T-helper 2 cell (primary cell): ENCODE results near the gene THRAP3.
"Not testable (repeated sequence)": the region's sequence is repeated elsewhere in the genome, so short reads cannot be mapped to it uniquely, and the experiment has no call there.

Source experiments
- DNase-seq, 5 experiments: peaks; one replicate each; pipeline versions ENCODE4 v3.0.0 to v3.0.0-alpha.2; 2012 to 2022

THRAP3 gene

DNA sequence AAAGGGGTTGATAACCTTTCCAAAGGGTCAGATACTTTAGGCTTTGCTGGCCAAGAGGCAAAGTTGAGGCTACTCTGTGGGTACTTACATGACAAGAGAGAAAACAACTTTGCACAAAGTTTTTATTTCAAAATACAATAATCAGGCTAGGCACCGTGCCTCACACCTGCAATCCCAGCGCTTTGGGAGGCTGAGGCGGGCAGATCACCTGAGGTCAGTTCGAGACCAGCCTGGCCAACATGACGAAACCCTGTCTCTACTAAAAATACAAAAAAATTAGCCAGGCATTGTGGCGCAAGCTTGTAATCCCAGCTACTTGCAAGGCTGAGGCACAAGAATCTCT is 28.2 kb downstream of the THRAP3 start:
- not testable (repeated sequence) for DNase-seq

DNA sequence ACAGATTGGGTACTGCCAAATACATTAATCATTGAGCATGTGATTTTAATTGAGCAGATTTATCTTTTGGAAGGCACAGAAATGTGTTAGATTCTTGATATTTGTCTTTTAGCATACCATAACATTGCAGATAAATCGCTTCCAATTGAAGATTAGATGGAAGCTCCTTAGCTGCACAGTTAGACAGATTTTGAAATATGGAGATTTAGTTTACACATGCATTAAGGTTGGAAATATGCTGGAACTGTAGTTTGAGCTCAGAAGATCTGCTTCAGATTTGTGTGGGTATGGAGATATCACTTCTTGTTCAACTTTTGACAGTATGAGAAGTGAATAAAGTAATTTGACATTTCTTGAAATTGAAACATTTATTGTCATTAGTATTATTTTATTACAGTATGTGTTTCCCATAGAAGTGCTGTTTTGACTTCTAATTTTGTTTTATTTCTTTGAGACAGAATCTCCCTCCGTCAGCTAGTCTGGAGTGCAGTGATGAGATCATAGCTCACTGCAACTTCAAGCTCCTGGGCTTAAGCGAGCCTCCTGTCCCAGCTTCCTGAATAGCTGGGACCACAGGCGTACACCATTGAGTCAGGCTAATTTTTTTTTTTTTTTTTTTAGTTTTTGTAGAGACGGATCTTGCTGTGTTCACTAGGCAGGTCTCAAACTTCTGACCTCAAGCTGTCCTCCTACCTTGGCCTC is 29.1 kb downstream of the THRAP3 start:
- no peak for DNase-seq

DNA sequence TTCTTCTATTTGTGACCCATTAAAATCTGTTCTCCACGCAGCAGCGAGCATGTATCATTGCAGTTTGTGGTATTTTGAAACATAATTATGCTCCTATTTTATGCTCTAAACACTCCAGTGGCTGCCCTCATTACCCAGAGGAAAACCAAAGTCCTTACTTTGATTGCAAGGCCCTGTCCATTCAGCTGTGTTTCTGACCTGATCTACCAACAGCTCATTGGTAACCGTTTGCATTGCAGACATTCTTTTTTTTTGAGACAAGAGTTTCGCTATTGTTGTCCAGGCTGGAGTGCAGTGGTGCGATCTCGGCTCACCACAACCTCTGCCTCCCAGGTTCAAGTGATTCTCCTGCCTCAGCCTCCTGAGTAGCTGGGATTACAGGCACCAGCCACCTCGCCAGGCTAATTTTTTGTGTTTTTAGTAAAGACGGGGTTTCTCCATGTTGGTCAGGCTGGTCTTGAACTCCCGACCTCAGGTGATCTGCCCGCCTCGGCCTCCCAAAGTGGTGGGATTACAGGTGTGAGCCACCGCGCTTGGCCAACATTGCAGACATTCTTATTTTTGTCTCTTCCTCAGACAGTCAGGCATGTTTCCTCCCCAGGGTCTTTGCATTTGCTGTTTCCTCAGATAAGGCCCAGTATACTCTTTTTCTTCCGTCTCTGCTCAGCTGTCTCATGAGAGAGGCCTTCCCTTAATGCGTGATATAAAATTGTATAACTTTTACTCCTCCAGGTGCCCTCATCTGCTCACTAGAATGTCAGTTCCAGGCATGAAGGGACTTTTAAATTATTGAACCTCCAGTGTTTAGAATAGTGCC is 32.5 kb downstream of the THRAP3 start:
- DNase-seq, result no peak

DNA sequence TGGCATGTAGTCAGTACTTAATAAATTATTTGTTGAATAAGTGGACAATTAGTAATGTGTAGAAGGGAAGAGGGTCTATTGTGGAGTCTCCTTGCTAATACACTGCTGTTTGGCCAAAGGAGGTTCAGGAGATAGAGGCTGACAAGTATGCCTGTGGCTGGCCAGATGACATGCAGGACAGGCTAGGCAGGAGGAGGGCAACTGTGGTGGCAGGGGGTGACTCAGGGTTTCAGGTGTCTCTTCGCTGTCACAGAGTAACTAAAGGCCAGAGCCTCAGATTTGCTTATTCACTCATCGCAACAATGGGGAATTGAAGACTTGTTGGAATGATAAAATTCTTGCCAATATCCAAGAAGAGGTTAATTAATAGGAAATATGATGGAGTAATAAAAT is 33.1 kb downstream of the THRAP3 start:
- no peak for DNase-seq

DNA sequence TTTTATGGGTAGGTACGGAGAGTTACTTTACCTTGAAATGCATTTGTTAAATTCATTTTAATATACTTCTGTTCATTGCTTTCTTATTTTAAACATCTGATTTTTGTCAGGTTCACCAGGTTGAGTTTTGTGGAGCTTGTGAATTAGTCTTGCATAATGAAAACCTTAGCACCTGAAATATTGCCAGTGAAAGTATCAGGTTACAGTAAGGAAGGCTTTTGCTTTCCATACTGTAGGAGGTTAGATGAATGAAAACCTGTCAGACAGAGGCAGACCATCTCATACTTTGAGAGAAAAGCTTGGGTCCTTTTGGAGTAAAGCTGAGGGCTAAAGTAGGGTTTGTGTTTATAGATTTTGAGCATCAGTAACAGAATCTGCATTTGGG is 34.7 kb downstream of the THRAP3 start:
- DNase-seq, result no peak

DNA sequence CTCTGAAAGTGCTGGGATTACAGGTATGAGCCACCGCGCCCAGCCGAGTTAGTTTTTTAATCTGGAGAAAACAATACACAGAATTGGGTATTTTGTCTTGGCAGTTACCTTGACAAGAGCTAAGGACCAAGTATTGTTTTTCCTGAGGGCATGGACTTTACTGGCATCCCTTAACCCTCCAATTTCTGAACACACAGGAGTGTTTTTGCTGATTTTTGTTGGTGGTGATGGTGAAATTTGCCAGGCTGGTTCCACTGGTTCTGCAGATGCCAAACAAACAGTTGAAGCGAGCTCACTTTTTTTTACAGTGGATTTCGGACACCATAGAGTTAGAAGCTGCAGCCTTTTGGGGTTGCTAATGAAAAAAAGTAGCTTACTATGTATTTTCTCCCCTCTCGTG is 44.7 kb downstream of the THRAP3 start:
- DNase-seq, result no peak

DNA sequence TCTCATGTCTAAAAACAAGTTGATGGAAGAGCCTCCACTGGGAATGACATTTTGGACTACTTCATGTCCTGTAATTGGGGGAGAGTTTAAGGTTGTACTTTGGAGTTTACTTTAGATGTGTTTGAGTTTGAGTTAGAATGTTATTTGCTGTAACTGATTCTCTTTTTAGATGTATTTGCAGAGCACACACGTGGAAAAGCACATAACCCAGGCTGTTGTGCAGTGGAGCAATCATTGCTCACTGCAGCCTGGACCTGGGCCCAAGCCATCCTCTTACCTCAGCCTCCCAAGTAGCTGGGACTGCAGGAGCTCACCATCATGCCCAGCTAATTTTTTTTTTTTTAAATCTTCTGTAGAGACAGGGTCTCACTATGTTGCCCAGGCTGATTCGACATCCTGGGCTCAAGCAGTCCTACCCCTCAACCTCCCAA is 45.2 kb downstream of the THRAP3 start:
- no peak for DNase-seq

DNA sequence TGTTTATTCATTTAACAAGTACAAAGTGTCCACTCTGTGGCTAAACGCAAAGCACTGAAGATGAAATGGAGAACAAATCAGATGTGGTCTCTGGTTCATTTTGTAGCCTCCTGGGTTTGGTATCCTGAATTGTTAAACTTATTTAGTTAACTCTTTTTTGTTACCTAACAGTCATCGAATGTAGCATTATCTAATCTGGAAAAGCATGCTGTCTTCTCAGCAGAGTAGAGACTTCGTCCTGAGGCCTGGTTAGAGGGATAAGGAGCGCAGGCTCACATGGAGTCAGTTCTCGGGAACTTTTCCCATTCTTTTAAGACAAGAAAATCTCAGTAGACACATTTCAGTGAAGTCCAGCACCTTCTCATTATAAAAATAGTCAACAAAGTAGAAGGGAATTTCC is 48.8 kb downstream of the THRAP3 start:
- no peak for DNase-seq

DNA sequence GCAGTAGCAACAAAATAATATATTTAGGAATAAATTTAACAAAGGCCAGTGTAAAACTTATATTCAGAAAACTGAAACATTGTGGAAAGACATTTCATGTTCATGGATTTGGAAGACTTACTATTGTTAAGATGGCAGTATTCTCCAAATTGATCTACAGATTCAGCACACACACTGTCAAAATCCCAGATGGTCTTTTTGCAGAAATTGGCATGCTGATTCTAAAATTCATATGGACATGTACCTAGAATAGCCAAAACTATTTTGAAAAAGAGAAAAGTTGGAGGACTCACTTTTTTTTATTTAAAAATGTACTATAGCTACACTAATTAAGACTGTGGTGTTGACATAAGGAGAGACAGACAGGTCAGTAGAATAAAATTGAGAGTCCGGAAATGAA is 50.0 kb downstream of the THRAP3 start:
- no peak for DNase-seq

DNA sequence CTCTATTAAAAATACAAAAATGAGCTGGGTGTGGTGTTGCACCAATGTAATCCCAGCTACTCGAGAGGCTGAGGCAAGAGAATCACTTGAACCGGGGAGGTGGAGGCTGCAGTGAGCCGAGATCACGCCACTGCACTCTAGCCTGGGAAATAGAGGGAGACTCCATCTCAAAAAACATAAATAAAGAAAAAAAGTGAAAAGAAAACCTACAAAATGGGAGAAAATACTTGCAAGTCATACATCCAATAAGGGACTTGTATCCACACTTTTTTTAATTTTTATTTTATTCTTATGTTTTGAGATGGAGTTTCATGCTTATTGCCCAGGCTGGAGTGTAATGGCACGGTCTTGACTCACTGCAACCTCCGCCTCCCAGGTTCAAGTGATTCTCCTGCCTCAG is 52.4 kb downstream of the THRAP3 start:
- no peak for DNase-seq

DNA sequence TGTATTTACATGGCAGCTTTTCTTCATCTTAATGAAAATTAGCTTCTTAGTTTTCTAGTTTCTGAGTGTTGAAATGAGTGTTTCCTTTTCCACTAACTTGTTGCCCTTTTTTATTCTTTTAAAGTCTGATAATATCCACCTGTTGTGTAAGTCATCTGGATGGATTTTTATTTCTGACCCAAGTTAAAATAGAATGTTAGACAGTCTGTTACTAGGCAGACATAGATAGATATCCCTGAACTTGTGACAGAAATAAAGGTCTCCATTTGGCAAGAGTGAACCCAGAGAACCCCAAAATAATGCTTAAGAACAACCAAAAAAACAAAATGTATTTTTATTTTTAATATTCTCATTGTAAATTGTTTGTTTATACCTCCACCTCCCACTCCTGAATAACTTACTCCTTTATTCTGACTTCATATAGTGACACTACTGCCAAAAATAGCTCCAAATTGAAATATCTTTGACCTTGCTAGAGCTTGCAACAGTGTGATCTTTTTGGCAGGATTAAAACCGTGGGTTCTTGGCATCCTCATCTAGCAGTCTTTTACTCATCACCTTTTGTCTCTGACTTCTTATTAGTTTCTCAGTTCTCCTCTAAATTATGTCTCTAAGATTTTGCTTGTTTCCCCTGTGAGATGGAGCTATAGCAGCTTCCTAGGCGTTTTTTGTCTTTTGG is 55.0 kb downstream of the THRAP3 start:
- no peak for DNase-seq

DNA sequence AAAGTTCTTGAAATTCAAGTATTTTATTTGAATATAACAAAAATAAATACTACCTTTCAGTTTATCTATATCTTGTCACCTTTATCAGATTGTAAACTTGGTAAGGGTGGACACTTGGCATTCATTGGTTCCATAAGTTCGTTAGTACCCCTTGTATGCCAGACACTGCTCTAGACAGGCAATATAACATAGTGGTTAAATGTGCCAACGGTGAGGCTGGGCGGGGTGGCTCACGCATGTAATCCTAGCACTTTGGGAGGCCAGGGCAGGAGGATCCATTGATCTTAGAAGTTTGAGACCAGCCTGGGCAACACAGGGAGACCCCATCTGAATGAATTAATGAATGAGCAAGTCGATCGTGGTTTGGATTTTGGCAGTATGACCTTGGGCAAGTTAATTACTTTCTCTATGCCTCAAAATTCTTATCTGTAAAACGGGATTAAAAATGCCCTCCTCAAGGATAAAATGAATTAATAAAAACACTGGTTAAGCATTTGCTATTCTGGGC is 55.6 kb downstream of the THRAP3 start:
- DNase-seq, result no peak

DNA sequence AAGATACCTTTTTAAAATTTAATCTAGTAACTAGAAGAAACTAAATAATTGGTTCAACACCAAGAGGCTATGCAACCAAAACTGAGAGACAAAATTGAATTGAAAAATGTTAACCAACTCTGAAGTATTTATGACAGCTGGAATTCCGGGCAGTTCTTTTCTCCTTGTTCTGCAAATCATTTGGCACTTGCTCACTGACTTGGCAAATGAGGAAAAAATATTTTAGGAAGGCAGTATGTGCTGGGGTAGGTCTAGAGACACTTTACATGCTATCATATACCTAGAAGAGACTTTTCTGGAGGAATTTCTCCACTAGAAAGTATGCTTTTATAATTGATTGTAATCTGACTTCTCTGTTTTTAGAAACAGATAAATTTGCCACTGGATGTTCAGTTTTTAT is 59.8 kb downstream of the THRAP3 start:
- DNase-seq, result no peak

DNA sequence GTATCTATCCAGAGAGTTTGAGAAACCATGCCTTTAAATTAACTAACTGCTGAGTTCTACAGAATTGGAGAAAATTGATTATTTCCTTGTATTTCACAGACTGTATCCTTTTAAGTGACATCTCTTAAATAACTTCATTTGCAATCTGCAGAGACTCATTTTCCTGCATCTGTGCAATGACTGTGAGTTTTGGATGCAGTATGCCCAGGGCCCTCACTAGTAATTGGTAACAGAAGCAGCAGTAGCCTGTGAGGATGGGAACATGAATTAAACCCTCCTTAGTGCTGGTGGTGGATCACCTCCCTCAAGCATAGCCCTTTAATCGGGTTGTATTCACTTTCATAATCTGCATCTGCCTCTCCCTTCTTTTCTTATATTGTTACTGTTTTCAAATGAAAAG is 60.3 kb downstream of the THRAP3 start:
- no peak for DNase-seq

DNA sequence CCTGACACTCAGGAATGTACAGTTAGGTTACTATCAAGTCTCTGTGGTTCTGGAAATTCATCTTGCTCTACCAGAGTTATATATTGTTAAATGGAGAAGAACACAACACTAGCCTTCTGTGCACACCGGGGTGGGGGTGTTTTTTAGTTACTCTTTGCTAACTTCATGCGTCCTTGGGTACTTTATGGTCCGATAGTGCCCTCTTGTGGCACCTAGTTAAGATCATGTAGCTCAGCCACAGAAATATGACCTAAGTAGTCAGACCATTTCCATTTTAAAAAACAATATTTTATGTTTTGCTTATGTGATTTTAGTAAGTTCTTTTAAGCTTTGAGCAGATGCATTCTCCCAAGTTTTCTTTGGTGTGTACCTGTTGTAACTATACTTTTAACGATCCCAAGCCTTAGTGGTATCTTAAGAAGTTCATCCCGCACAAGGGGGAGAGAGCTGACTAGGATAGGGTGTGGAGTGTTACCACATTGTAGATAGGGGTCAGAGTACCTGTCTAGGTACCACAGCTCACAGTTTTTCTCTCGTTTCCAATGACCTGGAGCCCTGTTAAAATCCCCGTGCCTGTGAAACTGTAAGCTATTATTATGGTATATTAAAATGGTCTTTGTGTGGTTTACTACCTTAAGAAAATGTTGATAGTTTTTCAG is 61.3 kb downstream of the THRAP3 start:
- peak in 4 of 5 experiments; percentile 26 to 88 (median 44) for DNase-seq

DNA sequence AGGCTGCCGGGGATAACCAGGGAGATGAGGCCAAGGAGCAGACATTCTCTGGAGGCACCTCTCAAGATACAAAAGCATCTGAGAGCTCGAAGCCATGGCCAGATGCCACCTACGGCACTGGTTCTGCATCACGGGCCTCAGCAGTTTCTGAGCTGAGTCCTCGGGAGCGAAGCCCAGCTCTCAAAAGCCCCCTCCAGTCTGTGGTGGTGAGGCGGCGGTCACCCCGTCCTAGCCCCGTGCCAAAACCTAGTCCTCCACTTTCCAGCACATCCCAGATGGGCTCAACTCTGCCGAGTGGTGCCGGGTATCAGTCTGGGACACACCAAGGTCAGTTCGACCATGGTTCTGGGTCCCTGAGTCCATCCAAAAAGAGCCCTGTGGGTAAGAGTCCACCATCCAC is 62.6 kb downstream of the THRAP3 start:
- no peak for DNase-seq

DNA sequence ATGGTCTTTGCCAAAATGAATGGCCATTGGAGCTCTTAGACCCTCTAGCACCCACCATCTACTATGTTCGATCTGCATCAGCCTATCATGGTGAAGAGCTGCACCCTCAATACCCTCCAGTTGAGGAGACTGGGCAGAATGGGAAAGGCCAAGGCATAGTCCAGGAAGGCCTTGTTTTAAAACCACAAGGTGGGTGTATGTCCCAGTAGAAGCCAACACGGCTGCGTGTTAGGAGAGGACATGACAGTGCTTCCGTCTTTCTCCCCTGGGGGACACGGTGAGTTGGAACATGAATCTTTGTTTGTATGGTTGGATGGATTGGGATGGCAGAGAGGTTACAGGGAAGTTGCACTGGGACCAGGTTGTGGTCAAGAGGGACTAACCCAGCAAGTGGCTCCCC is 63.4 kb downstream of the THRAP3 start:
- DNase-seq, result no peak

DNA sequence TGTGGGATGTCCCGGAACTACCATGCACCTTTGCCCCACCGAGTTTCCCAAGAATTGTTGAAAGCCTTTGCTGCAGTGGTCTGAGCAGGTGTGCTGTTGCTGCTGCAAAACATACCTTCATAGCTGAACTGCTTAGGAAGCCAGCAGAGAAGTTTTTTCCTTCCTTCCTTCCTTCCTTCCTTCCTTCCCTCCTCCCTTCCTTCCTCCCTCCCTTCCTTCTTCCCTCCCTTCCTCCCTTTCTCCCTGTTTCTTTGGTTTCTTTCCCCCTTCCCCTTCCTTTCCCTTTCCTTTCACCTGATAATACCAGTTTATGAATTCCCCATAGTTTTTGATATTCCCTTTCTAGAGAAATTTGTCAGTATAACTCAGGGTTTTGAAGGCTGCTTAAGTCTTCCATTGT is 71.1 kb downstream of the THRAP3 start:
- no peak for DNase-seq

DNA sequence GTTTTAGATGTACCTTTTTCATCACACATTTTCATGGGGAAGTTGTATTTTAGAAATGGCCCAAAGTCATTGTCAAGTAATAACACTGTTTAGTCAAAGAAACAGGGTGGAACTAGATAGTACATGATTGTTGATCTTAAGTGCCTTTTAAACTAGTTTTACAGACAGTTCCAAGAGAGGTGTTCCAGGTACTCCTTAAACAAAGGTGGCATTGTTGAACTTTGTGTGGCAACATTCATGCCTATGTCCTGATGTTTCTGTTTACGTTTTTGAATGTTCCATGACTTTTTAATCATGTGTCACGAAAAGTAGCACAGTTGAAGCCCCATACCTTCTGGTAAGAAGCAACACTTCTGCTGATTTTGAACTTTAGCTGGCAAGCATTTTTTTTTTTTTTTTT is 72.8 kb downstream of the THRAP3 start:
- no peak for DNase-seq

DNA sequence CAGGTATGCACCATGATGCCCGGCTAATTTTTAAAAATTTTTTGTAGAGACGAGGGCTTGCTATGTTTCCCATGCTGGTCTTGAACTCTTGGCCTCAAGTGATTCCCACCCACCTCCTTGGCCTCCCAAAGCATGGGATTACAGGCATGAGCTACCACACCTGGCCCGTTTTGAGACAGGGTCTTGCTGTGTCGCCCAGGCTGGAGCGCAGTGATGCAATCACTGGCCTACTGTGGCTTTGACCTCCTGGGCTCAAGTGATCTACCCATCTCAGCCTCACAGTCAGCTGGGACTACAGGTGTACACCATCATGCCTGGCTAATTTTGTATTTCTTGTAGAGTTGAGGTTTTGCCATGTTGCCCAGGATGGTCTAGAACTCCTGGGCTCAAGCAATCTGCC is 74.4 kb downstream of the THRAP3 start:
- no peak for DNase-seq

DNA sequence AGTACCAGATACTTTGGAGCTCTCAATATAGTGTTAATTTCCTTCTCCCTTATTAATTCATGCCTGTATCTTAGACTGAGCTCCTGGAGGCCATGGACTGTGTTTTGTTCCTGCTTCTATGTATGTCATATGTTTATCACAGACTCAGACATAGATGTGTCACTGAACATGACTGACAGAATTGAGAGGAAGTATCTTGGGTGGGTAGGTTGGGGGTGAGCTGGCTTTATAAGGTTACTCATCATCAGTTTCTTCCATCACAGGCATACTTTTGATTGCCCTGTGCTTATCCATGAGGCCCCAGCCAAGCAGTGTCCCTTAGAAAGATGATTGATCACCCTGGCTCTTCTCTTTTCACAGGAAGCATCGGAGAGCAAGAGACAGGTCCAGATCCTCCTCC is 76.3 kb downstream of the THRAP3 start:
- no peak for DNase-seq

DNA sequence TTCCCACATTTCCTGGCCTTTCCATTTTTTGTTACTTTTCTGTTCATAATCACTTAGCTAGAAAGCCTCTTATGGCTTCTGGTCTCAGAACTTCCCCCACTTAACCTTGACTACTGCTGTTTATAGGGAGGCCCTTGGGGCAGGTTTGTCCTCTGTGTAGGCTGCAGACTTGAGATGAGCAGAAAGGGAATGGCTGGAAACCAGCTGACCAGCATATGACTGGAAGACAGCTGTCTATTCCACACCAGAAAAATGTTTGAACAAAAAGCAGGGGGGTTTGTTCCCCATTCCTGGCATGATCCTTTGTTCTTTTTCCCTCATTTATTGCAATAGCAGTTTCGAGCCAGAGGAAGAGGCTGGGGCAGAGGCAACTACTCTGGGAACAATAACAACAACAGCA is 77.0 kb downstream of the THRAP3 start:
- no peak for DNase-seq

DNA sequence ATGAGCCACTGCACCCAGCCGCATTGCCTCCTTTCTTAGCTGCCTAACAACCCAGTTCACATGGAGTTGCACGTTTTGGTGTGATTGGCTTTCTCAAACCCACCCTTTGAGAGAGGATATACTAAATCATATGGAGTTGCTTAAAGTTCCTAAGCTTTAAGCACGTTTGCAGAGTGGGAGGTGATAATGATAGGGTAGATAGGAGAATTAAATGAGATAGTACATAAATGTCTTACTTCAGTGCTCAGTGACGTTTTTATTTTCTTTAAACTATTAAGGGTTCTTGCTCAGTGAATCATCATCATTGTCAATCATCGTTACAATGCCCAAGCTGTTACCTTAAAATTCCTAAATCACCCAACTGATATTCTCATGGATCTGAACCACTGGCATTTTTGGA is 79.0 kb downstream of the THRAP3 start:
- DNase-seq, result no peak
